Measurements from ENCODE around the gene RBMS1.

RBMS1 gene

DNA sequence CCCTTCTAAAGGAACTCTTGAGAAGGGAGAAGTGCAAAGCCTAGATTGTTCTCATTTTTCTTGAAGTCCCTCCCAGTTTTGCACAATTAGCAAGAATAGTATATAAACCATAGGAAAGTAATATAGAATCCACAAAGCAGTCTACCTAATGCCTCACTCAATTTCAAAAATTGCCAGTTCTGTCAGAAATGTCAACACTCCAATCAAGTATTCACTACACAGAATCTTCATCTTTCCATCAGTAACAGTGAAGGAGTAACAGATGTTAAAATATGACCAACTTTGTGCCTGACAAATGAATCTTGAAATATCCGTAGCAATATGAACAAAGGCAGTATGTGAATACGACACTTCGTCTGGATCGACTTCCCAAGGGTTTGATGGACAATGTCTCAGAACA, 56.3 kb downstream of the RBMS1 start:
- Histone ChIP-seq H3K4me1 (ENCODE audit: control insufficient read depth, insufficient read depth, low read length) (no peaks in the 10 kb centered on the region), H3K4me3 (ENCODE audit: low read length) (no peak overlapping the region), H3K9me3 (ENCODE audit: control insufficient read depth, insufficient read depth, low read length) (no peaks in the 10 kb centered on the region), H3K36me3 (ENCODE audit: control insufficient read depth, insufficient read depth, low read length) (no peaks in the 10 kb centered on the region), H3K27me3 (ENCODE audit: control insufficient read depth, insufficient read depth, low read length) (no peaks in the 10 kb centered on the region), H3K27ac (ENCODE audit: low read length) (no peak overlapping the region)
- no peak for DNase-seq (ENCODE audit: low read depth, low spot score)
- no CpG with 5 or more reads among the region's 4 CpGs for WGBS (ENCODE audit: insufficient coverage, insufficient read length)

DNA sequence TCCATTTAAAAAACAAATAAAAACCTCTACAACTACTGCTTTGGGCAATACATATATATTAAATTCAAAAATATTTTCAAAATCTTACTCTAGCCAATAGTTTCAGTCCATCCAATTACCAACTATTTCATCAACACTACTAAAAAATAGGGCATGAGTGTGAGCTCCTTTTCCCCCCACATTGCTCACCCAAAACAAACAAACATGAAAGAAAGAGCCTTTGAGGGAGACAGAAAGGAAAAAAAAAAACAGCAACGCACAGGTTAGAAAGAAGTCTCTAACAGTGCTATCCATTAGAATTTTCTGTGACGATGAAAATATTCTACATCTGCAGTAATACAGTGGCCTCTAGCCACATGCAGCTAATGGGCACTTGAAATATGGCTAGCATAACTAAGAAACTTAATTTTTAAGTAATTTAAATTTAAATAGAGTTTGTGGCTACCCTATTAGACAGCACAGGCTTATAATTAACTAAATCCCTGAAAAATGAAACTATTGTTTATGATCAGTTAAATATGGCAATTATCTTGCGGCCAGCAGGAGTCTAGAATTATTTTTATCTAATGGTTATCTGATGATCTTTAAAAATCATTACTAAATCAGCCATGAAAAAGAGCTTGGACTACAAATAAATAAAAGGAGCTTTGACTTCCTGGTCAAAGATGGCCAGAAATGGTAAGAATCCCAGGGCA, 59.2 kb downstream of the RBMS1 start:
- no peak overlapping the region for H3K27ac ChIP-seq (ENCODE audit: low read length)
- no peaks in the 10 kb centered on the region for H3K27me3 ChIP-seq (ENCODE audit: control insufficient read depth, insufficient read depth, low read length)
- no peaks in the 10 kb centered on the region for H3K36me3 ChIP-seq (ENCODE audit: control insufficient read depth, insufficient read depth, low read length)
- H3K4me3 ChIP-seq (ENCODE audit: low read length) = no peak overlapping the region
- no CpG with 5 or more reads among the region's 3 CpGs for WGBS (ENCODE audit: insufficient coverage, insufficient read length)
- no peaks in the 10 kb centered on the region for H3K9me3 ChIP-seq (ENCODE audit: control insufficient read depth, insufficient read depth, low read length)
- no peak for DNase-seq (ENCODE audit: low read depth, low spot score)
- H3K4me1 ChIP-seq (ENCODE audit: control insufficient read depth, insufficient read depth, low read length) = no peaks in the 10 kb centered on the region

DNA sequence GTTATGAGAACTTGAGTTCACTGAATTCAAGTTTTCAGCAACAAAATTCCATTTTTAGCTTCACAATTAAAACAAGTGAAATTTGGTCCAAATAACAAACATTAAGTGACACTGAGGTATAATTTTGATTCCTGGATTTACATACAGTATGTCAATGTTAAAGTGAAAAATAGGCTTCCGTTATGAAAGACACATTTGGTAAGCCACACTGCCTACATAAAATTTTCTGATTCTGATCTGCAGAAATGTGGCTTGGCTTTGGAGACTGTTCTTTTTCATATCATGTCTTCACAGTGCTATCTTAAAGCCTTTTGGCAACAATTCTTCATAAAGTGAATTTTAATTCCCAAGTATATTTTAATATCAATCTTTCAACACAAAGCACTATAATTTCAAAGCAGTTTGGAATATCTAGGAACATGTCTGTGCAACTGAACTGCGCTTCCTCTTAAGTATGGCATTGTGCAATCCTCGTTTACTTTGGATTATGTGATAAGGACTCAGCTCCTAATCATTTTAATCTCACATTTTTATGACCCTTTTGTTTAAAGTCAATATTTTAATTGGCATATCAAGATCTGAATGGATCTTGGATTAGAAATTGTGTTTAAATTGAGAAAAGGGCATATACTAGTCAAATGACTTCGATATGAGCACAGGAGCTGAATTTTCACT, 60.0 kb downstream of the RBMS1 start:
- DNase-seq (ENCODE audit: low read depth, low spot score) = no peak
- no peak overlapping the region for H3K4me3 ChIP-seq (ENCODE audit: low read length)
- H3K27ac ChIP-seq (ENCODE audit: low read length) = no peak overlapping the region
- no CpG with 5 or more reads among the region's 4 CpGs for WGBS (ENCODE audit: insufficient coverage, insufficient read length)
- H3K9me3 ChIP-seq (ENCODE audit: control insufficient read depth, insufficient read depth, low read length) = no peaks in the 10 kb centered on the region
- no peaks in the 10 kb centered on the region for H3K4me1 ChIP-seq (ENCODE audit: control insufficient read depth, insufficient read depth, low read length)
- H3K36me3 ChIP-seq (ENCODE audit: control insufficient read depth, insufficient read depth, low read length) = no peaks in the 10 kb centered on the region
- H3K27me3 ChIP-seq (ENCODE audit: control insufficient read depth, insufficient read depth, low read length) = no peaks in the 10 kb centered on the region

DNA sequence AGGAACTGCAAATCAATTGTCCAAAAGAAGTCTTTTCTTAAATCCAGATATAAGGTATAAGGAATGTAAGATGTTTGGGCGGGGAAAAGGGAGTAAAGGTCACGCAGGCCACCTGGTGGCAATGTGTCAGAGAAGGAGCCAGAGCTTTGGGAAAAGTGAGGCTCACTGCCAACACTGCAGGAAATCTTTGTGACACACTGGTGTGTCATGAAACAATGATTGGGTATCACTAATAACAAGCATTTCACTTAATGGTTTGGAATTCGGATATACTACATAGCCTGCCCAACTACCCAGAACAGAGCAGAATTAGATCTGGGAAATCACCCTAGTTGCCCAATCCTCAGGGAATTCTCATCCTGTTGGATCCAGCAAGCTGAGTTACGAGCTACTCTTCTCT, 61.0 kb downstream of the RBMS1 start:
- Histone ChIP-seq H3K4me3 (ENCODE audit: low read length) (no peak overlapping the region), H3K4me1 (ENCODE audit: control insufficient read depth, insufficient read depth, low read length) (no peaks in the 10 kb centered on the region), H3K9me3 (ENCODE audit: control insufficient read depth, insufficient read depth, low read length) (no peaks in the 10 kb centered on the region), H3K27me3 (ENCODE audit: control insufficient read depth, insufficient read depth, low read length) (no peaks in the 10 kb centered on the region), H3K27ac (ENCODE audit: low read length) (no peak overlapping the region), H3K36me3 (ENCODE audit: control insufficient read depth, insufficient read depth, low read length) (no peaks in the 10 kb centered on the region)
- no CpG with 5 or more reads among the region's 4 CpGs for WGBS (ENCODE audit: insufficient coverage, insufficient read length)
- DNase-seq (ENCODE audit: low read depth, low spot score) = no peak

DNA sequence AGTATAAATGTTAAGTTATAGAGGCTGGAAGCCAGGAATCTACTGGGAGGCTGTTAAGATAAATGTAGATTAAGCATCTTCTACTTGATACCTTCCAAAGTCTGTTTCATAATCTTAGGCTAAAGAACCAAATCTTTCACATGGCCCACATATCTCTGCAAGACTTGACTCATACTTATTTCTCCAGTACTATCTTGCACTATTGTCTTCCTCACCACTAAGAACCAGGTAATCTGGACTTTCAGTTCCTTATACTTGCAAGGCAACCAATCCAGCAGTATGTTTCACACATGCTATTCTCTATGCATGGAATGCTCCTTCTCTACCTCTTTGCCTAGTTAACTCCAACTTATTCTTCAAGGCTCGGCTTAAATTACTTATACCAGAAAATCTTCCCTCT, 62.2 kb downstream of the RBMS1 start:
- Histone ChIP-seq H3K27ac (ENCODE audit: low read length) (no peak overlapping the region), H3K9me3 (ENCODE audit: control insufficient read depth, insufficient read depth, low read length) (no peaks in the 10 kb centered on the region), H3K27me3 (ENCODE audit: control insufficient read depth, insufficient read depth, low read length) (no peaks in the 10 kb centered on the region), H3K36me3 (ENCODE audit: control insufficient read depth, insufficient read depth, low read length) (no peaks in the 10 kb centered on the region), H3K4me1 (ENCODE audit: control insufficient read depth, insufficient read depth, low read length) (no peaks in the 10 kb centered on the region), H3K4me3 (ENCODE audit: low read length) (no peak overlapping the region)
- no CpG with 5 or more reads among the region's 1 CpG for WGBS (ENCODE audit: insufficient coverage, insufficient read length)
- no peak for DNase-seq (ENCODE audit: low read depth, low spot score)

DNA sequence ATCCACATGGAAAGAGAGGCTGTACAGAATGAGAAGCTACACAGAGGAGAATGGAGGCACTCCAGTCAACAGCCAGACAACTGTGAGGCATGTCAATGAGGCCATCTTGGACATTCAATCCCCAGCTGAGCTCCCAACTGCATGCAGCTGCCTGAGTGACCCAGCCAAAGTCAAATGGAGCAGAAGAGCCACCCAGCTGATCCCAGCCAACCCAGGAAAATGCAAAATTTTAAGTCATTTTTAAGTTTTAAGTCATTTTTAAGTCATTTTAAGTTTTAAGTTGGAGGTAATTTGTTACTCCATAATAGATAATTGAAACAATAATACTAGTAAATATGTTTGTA, 63.6 kb downstream of the RBMS1 start:
- DNase-seq (ENCODE audit: low read depth, low spot score) = no peak
- no peaks in the 10 kb centered on the region for H3K9me3 ChIP-seq (ENCODE audit: control insufficient read depth, insufficient read depth, low read length)
- H3K4me1 ChIP-seq (ENCODE audit: control insufficient read depth, insufficient read depth, low read length) = no peaks in the 10 kb centered on the region
- H3K27ac ChIP-seq (ENCODE audit: low read length) = no peak overlapping the region
- no peaks in the 10 kb centered on the region for H3K36me3 ChIP-seq (ENCODE audit: control insufficient read depth, insufficient read depth, low read length)
- no peak overlapping the region for H3K4me3 ChIP-seq (ENCODE audit: low read length)
- H3K27me3 ChIP-seq (ENCODE audit: control insufficient read depth, insufficient read depth, low read length) = no peaks in the 10 kb centered on the region

DNA sequence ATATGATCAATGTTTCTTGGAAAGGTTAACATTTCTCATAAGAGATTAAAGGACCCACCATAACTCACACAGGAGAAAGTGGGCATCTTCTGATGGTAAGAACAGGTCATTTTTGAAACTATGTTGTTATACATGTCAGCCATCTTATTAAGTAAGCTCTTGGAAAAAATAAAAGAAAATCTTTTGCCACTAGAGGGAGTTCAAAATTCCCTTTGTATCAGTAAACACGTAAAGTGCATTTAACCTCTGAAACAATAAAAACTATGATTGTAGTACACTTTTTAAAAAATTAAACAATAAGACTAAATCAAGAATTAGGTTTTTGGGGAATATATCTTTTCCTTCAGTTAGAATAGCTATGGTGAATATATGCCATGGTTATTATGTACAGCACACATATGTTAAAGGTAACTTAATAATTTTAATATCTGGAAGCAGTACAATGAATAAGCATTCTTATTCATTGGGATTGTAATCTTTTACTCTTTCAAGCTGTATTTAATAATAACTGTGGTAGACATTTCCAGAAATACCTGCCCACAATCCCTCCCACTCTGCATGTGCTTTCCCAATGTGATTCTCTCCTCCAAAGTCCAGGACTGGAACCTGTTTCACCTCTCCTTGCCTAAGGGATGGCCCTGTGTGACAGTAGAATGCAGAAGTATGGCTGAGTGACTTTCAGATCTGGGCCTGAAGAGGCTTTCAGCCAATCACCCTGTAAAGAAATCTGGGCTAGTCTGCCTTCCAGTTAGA, 64.2 kb downstream of the RBMS1 start:
- Histone ChIP-seq H3K27me3 (ENCODE audit: control insufficient read depth, insufficient read depth, low read length) (no peaks in the 10 kb centered on the region), H3K27ac (ENCODE audit: low read length) (no peak overlapping the region), H3K9me3 (ENCODE audit: control insufficient read depth, insufficient read depth, low read length) (no peaks in the 10 kb centered on the region), H3K36me3 (ENCODE audit: control insufficient read depth, insufficient read depth, low read length) (no peaks in the 10 kb centered on the region), H3K4me3 (ENCODE audit: low read length) (no peak overlapping the region), H3K4me1 (ENCODE audit: control insufficient read depth, insufficient read depth, low read length) (no peaks in the 10 kb centered on the region)
- no CpG with 5 or more reads among the region's 1 CpG for WGBS (ENCODE audit: insufficient coverage, insufficient read length)
- no peak for DNase-seq (ENCODE audit: low read depth, low spot score)

DNA sequence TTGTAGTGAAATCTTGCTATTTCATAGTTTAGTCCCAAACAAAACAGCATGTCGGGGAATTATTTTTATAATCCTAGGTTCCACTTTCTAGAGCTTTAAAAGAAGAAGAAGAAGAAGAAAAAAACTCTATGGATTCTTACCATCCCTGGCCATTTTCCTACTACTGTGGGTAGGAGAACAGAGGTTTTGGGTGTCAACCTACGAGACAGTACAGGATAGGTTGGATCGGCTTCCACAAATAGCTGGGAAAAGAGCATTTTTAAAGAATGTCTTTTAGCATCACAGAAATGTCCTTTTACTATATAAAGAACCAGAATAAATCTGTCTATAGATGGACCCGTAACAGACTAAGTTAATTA, 65.2 kb downstream of the RBMS1 start:
- no peak overlapping the region for H3K27ac ChIP-seq (ENCODE audit: low read length)
- no peaks in the 10 kb centered on the region for H3K4me1 ChIP-seq (ENCODE audit: control insufficient read depth, insufficient read depth, low read length)
- H3K4me3 ChIP-seq (ENCODE audit: low read length) = no peak overlapping the region
- H3K27me3 ChIP-seq (ENCODE audit: control insufficient read depth, insufficient read depth, low read length) = no peaks in the 10 kb centered on the region
- no CpG with 5 or more reads among the region's 4 CpGs for WGBS (ENCODE audit: insufficient coverage, insufficient read length)
- no peak for DNase-seq (ENCODE audit: low read depth, low spot score)
- H3K9me3 ChIP-seq (ENCODE audit: control insufficient read depth, insufficient read depth, low read length) = no peaks in the 10 kb centered on the region
- H3K36me3 ChIP-seq (ENCODE audit: control insufficient read depth, insufficient read depth, low read length) = no peaks in the 10 kb centered on the region

DNA sequence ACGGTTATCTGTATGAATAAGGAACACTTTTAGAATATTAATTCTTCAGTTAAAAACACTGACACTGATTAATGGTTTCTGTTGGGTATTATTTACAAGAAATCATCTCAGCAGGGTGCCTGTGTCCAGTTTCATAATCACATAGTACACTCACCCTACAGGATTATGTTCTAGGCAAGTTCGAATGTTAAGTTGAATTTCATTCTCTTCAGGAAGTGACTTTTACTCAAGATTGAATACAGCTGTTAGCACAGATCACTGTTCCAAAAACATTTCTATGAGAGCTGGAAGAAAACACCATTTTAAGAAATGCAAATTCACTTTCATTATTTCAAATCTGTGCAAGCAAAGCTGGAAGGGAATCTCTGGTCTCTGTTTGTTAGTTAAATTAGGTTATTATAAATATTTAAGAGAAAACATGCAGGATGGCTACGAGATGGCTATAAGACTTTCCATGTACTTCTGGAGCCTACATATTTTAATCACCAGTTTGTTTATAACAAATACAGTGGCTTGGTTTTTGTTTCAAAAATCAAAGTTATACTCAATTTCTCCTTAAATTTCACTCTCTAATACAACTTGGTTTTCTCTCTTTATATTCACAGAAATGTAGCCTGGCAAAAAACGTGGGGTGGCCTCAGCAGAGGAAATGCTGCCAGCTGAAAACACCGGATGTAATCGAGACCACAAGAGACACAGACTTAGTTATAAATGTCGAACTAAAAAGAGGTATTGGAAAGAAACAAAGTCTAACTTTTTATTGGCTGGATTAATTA, 65.8 kb downstream of the RBMS1 start:
- WGBS (ENCODE audit: insufficient coverage, insufficient read length) = no CpG with 5 or more reads among the region's 7 CpGs
- no peaks in the 10 kb centered on the region for H3K9me3 ChIP-seq (ENCODE audit: control insufficient read depth, insufficient read depth, low read length)
- DNase-seq (ENCODE audit: low read depth, low spot score) = no peak
- no peaks in the 10 kb centered on the region for H3K36me3 ChIP-seq (ENCODE audit: control insufficient read depth, insufficient read depth, low read length)
- no peaks in the 10 kb centered on the region for H3K27me3 ChIP-seq (ENCODE audit: control insufficient read depth, insufficient read depth, low read length)
- no peak overlapping the region for H3K4me3 ChIP-seq (ENCODE audit: low read length)
- H3K27ac ChIP-seq (ENCODE audit: low read length) = no peak overlapping the region
- no peaks in the 10 kb centered on the region for H3K4me1 ChIP-seq (ENCODE audit: control insufficient read depth, insufficient read depth, low read length)

DNA sequence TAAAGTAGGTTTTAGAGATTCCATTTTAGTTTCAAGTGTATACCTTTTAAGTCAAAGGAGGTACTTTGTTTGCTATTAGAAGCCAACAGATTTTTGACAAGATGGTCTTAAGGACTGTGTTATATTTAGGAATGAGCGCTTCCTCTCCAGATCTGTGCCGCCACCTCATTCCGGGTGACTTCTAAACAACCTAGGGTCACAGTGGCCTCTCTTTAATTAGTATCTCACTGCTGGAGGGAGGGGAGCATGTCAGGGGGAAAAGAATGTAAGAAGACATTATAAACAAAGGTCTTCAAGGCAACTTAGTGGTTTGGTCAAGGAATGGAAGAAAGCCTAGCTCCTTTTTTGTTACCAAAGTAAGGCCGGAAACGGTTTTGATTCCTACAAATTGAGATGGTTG, 67.0 kb downstream of the RBMS1 start:
- H3K27ac ChIP-seq (ENCODE audit: low read length) = no peak overlapping the region
- no peaks in the 10 kb centered on the region for H3K4me1 ChIP-seq (ENCODE audit: control insufficient read depth, insufficient read depth, low read length)
- no CpG with 5 or more reads among the region's 5 CpGs for WGBS (ENCODE audit: insufficient coverage, insufficient read length)

More for the DNA sequence above, 67.0 kb downstream of the RBMS1 start:
- Histone ChIP-seq H3K36me3 (ENCODE audit: control insufficient read depth, insufficient read depth, low read length) (no peaks in the 10 kb centered on the region), H3K4me3 (ENCODE audit: low read length) (no peak overlapping the region), H3K9me3 (ENCODE audit: control insufficient read depth, insufficient read depth, low read length) (no peaks in the 10 kb centered on the region), H3K27me3 (ENCODE audit: control insufficient read depth, insufficient read depth, low read length) (no peaks in the 10 kb centered on the region)
- DNase-seq (ENCODE audit: low read depth, low spot score) = no peak
